GM10266 (cell line): ENCODE data around the gene MARK1.
"Not testable (repeated sequence)": the region's sequence is repeated elsewhere in the genome, so short reads cannot be mapped to it uniquely, and the experiment has no call there.

Experiments
- DNase-seq: peaks from one replicate; pipeline ENCODE4 v3.0.0; 2012; ENCODE audit errors: extremely low spot score
- CTCF ChIP-seq: IDR thresholded peaks from 2 replicates; pipeline ENCODE4 v1.5.1; 2012; ENCODE audit warnings: mild to moderate bottlenecking, low read depth; ENCODE audit not compliant: control insufficient read depth, insufficient read depth; ENCODE audit errors: missing control alignments

Gene MARK1

DNA sequence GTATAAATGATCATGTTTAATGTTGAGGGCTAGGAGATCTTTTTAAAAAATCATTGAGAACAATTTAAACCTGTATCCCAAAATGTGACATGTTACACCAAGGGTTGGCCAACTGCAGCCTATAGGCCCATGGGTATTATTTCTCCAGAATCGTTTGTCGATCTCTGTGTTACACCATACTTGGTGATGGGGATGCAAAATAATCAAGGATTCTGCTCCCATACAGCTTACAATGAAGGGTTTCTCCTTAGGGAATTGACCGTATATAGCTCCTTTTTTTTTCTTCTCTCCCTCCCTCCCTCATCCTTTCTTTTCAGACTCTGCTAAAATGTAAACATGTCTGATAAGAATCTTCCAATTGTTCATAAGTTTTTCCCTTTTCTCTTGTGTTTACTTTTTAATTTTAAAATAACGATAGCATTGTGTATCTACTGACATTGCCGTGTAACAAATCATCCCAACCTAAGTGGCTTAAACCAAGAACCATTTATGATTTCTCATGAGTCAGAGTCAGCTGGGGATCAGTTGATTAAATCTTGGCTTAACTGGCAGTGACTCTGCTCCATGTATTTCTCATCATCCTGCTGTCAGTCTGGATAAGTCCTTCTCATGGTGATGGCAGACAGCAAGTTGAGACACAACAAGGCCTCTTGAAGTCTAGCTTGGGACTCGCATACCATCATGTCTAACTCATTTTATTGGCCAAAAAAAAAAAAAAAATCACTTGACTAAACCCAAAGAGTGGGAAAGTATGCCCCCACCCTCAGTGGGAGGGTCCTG, 48.0 kb downstream of the MARK1 start:
- TF ChIP-seq CTCF: no peak
- DNase-seq: no peak

GRCh38 chr1:220577926-220578325, 50.0 kb downstream of the MARK1 start:
- DNase-seq: no peak
- TF ChIP-seq CTCF: no peak

- no peak for TF ChIP-seq CTCF
- DNase-seq: no peak
These were observed 51.4 kb downstream of the MARK1 start for GRCh38 chr1:220579317-220579716.

GRCh38 chr1:220592714-220593113, 64.8 kb downstream of the MARK1 start:
- DNase-seq: no peak
- no peak for TF ChIP-seq CTCF

GRCh38 chr1:220594356-220594755, 66.4 kb downstream of the MARK1 start:
- no peak for DNase-seq
- TF ChIP-seq CTCF: no peak

DNA sequence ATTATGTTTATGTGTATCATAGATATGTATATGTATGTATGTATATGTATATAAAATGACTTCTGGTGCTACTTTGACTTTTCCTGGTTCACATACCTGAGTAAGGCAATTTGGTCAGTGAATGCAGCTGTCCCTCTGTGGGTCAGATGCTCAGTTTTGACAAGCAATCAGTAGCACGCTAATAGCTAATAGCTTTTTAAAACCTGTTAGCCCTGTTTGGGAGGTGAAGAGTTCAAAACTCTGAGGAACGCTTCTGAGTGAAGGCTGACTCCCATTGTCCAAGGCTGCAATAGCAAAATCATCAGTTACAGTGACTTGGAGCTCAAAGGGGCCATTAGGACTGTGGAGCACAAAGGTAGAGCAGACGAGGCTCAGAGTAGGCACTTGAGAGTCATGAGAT, 67.2 kb downstream of the MARK1 start:
- DNase-seq: no peak
- TF ChIP-seq CTCF: no peak

GRCh38 chr1:220604926-220605325, 77.0 kb downstream of the MARK1 start:
- DNase-seq: no peak
- no peak for TF ChIP-seq CTCF

DNA sequence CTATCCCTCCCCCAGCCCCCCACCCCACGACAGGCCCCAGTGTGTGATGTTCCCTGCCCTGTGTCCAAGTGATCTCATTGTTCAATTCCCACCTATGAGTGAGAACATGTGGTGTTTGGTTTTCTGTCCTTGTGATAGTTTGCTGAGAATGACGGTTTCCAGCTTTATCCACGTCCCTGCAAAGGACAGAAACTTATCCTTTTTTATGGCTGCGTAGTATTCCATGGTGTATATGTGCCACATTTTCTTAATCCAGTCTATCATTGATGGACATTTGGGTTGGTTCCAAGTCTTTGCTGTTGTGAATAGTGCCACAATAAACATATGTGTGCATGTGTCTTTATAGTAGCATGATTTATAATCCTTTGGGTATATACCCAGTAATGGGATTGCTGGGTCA, 77.7 kb downstream of the MARK1 start:
- not testable (repeated sequence) for DNase-seq

DNA sequence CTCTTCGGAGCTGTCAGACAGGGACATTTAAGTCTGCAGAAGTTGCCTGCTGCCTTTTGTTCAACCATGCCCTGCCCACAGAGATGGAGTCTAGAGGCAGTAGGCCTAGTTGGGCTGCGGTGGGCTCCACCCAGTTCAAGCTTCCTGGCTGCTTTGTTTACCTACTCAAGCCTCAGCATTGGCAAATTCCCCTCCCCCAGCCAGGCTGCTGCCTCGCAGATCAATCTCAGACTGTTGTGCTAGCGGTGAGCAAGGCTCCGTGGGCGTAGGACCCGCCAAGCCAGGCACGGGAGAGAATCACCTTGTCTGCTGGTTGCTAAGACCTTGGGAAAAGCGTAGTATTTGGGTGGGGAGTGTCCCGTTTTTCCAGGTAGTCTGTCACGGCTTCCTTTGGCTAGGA, 83.2 kb downstream of the MARK1 start:
- DNase-seq: not testable (repeated sequence)
